Spleen (tissue), 11 donors: Measurements from ENCODE around the gene TM9SF2. TPM values are rescaled to one million over a fixed set of nuclear protein-coding genes. Genes with fewer than 3 reads are reported as not detected.

ENCODE experiments used
- DNase-seq: peaks from one replicate; pipeline ENCODE4 v3.0.0-alpha.2; 2020
- H3K27ac ChIP-seq, 8 donors: fragments of 200-600 bp; sonication (generic) in 7 of 8; 1 replicate in 4 of 8; 2 replicates in 4 of 8; pipeline versions ENCODE4 v1.5.0 to v1.8.0; 2016 to 2021; ENCODE audit warnings: inconsistent platforms in 4 of 8, mild to moderate bottlenecking in 4 of 8, moderate library complexity in 1 of 8
- H3K27me3 ChIP-seq, 7 donors: fragments of 200-600 bp; sonication (generic) in 6 of 7; replicated peaks in 1 of 7; 1 replicate in 4 of 7; 2 replicates in 3 of 7; pipeline versions ENCODE4 v1.5.0 to v1.8.0; 2016 to 2021; ENCODE audit warnings: inconsistent platforms in 3 of 7, mild to moderate bottlenecking in 1 of 7
- H3K36me3 ChIP-seq, 6 donors: fragments of 200-600 bp; sonication (generic) in 5 of 6; 1 replicate in 4 of 6; 2 replicates in 2 of 6; pipeline versions ENCODE4 v1.5.0 to v1.8.0; 2016 to 2021; ENCODE audit warnings: inconsistent platforms in 2 of 6
- H3K4me1 ChIP-seq, 6 donors: fragments of 200-600 bp; sonication (generic) in 5 of 6; 1 replicate in 3 of 6; 2 replicates in 3 of 6; pipeline versions ENCODE4 v1.5.0 to v1.8.0; 2016 to 2021; ENCODE audit warnings: inconsistent platforms in 3 of 6
- H3K4me3 ChIP-seq, 8 donors: fragments of 200-600 bp; sonication (generic) in 7 of 8; 1 replicate in 4 of 8; 2 replicates in 4 of 8; pipeline versions ENCODE4 v1.5.0 to v1.8.0; 2016 to 2021; ENCODE audit warnings: inconsistent platforms in 4 of 8, mild to moderate bottlenecking in 4 of 8, moderate library complexity in 2 of 8
- H3K9me3 ChIP-seq, 8 donors: fragments of 200-600 bp; sonication (generic) in 7 of 8; 1 replicate in 4 of 8; 2 replicates in 4 of 8; pipeline versions ENCODE4 v1.5.0 to v1.8.0; 2016 to 2021; ENCODE audit warnings: inconsistent platforms in 4 of 8
- CTCF ChIP-seq, 11 experiments: fragments of 200-600 bp in 7 of 11; fragments of 450-650 bp in 4 of 11; sonication (generic) in 4 of 11; IDR thresholded peaks in 8 of 11; conservative IDR thresholded peaks in 3 of 11; 1 replicate in 7 of 11; 2 replicates in 4 of 11; pipeline versions ENCODE4 v1.4.0 to v1.8.0; 2016 to 2021; ENCODE audit warnings: antibody characterized with exemption in 11 of 11, inconsistent platforms in 4 of 11, mild to moderate bottlenecking in 1 of 11
- POLR2A ChIP-seq, 3 donors: fragments of 450-650 bp; IDR thresholded peaks; one replicate each; pipeline ENCODE4 v1.5.1; 2017; ENCODE audit warnings: antibody characterized with exemption in 3 of 3, mild to moderate bottlenecking in 1 of 3
- POLR2AphosphoS5 ChIP-seq, 3 donors: sonication (generic); formaldehyde crosslinking; IDR thresholded peaks; one replicate each; pipeline ENCODE4 v1.5.1; 2017; ENCODE audit warnings: antibody characterized with exemption in 3 of 3
- WGBS, 5 donors: extraction: QIAGEN DNeasy Blood & Tissue Kit in 3 of 5; methylation state at CpG; one replicate each; pipeline versions ENCODE4 v1.1.5 to v1.1.7; 2013 to 2018; 5-methylcytosine and 5-hydroxymethylcytosine counted together
- intact Hi-C: fragments of 100-400 bp; cut with DNase I; formaldehyde crosslinking; loops from one replicate; pipeline ENCODE4 v1.15.0; 2023; ENCODE audit warnings: low total_unique reads
- polyA plus RNA-seq, 3 donors: library from polyadenylated mRNA; stranded (reverse); fragments of 200-250 nt; gene quantifications; one replicate each; pipeline ENCODE4 v1.2.1, GENCODE V29; 2013
- total RNA-seq, 7 donors: library from RNA; depleted of rRNA in 3 of 7; stranded (reverse); fragments of >200 nt in 3 of 7; fragmentation: NEBNext Ultra II Directional in 4 of 7; extraction: Animal tissue kit (Norgen Biotek cat#: 25700) in 4 of 7; gene quantifications; one replicate each; pipeline versions ENCODE4 v1.1.0 to v1.2.1, GENCODE V29; 2016 to 2021
- donor health status: healthy with polysubstance abuse.
- donor health status: DM: no; HTN: no; CAD: no; lungs with moderate emphysema.
- donor health status: DM: no; HTN: no; CAD: no.
- donor health status: Bipolar disorder and iron deficiency.
- donor health status: healthy.
- donor health status: DM: no; HTN: no; CAD: no.
- donor health status: DM: yes; HTN: yes; CAD: no.

TM9SF2 gene
- total and polyA plus RNA-seq, 10 donors = 28.8 to 134 (median 93.7) TPM

GRCh38 chr13:99580500-99581268, 79.4 kb downstream of the TM9SF2 start:
- DNase-seq = no peak
- H3K27me3 ChIP-seq = no peaks in the 10 kb centered on the region
- TF ChIP-seq POLR2AphosphoS5 (IDR thresholded peaks at IDR 0.05) (no peak), CTCF (IDR thresholded peaks at IDR 0.05 in 8 of 11, conservative IDR thresholded peaks at IDR 0.05 in 3 of 11) (no peak), POLR2A (IDR thresholded peaks at IDR 0.05) (no peak)
- no peak overlapping the region for H3K27ac ChIP-seq
- H3K4me1 ChIP-seq = peaks cover 0 to 6% (median 0%) of the 10 kb centered on the region in 6 donors
- no peak overlapping the region for H3K4me3 ChIP-seq
- WGBS, 5 donors = 85 to 95% (median 88%) methylated on average over 7 of the region's 7 CpGs
- intact Hi-C loops = no loop called here
- no peaks in the 10 kb centered on the region for H3K9me3 ChIP-seq
- H3K36me3 ChIP-seq = no peaks in the 10 kb centered on the region

- no peak for DNase-seq
Measured at GRCh38 chr13:99582511-99582910, 81.2 kb downstream of the TM9SF2 start.

GRCh38 chr13:99585609-99586008, 84.3 kb downstream of the TM9SF2 start:
- no peaks in the 10 kb centered on the region for H3K36me3 ChIP-seq
- TF ChIP-seq POLR2AphosphoS5 (IDR thresholded peaks at IDR 0.05) (no peak), POLR2A (IDR thresholded peaks at IDR 0.05) (no peak), CTCF (IDR thresholded peaks at IDR 0.05 in 8 of 11, conservative IDR thresholded peaks at IDR 0.05 in 3 of 11) (no peak)
- H3K27me3 ChIP-seq = no peaks in the 10 kb centered on the region
- 80 to 96% (median 86%) methylated on average over 3 of the region's 3 CpGs for WGBS, 5 donors
- H3K9me3 ChIP-seq = no peaks in the 10 kb centered on the region
- intact Hi-C loops = no loop called here
- no peak overlapping the region for H3K4me3 ChIP-seq
- no peaks in the 10 kb centered on the region for H3K4me1 ChIP-seq
- no peak for DNase-seq
- H3K27ac ChIP-seq = no peak overlapping the region

More at GRCh38 chr13:99582511-99582910, 81.2 kb downstream of the TM9SF2 start:
- Histone ChIP-seq H3K4me1 (peaks cover 0 to 6% (median 0%) of the 10 kb centered on the region in 6 donors), H3K9me3 (no peaks in the 10 kb centered on the region), H3K27me3 (no peaks in the 10 kb centered on the region), H3K36me3 (no peaks in the 10 kb centered on the region), H3K27ac (no peak overlapping the region), H3K4me3 (no peak overlapping the region)
- TF ChIP-seq POLR2AphosphoS5 (IDR thresholded peaks at IDR 0.05) (no peak), POLR2A (IDR thresholded peaks at IDR 0.05) (no peak), CTCF (IDR thresholded peaks at IDR 0.05 in 8 of 11, conservative IDR thresholded peaks at IDR 0.05 in 3 of 11) (no peak)
- WGBS, 5 donors = 56 to 90% (median 78%) methylated on average over 2 to 3 of the region's 3 CpGs
- intact Hi-C loops = no loop called here

- 88 to 95% (median 92%) methylated on average over 8 of the region's 8 CpGs for WGBS, 5 donors
Measured at GRCh38 chr13:99587021-99587420, 85.7 kb downstream of the TM9SF2 start.

More at GRCh38 chr13:99587021-99587420, 85.7 kb downstream of the TM9SF2 start:
- TF ChIP-seq CTCF (IDR thresholded peaks at IDR 0.05 in 8 of 11, conservative IDR thresholded peaks at IDR 0.05 in 3 of 11) (no peak), POLR2AphosphoS5 (IDR thresholded peaks at IDR 0.05) (no peak), POLR2A (IDR thresholded peaks at IDR 0.05) (no peak)
- Histone ChIP-seq H3K27me3 (no peaks in the 10 kb centered on the region), H3K27ac (no peak overlapping the region), H3K4me1 (no peaks in the 10 kb centered on the region), H3K36me3 (no peaks in the 10 kb centered on the region), H3K9me3 (no peaks in the 10 kb centered on the region), H3K4me3 (no peak overlapping the region)
- no peak for DNase-seq
- intact Hi-C loops = no loop called here
